HepG2 (cell line): ENCODE results near the gene SLC48A1. TPM values are rescaled to one million over a fixed set of nuclear protein-coding genes. Genes with fewer than 3 reads are reported as not detected.

Source experiments
- AHR ChIP-seq: IDR thresholded peaks from 2 replicates; pipeline ENCODE4 v1.6.1; 2018; ENCODE audit warnings: missing genetic modification reagents, missing compliant biosample characterization
- ASH2L ChIP-seq: fragments of 300-600, 200-600 bp; sonication (generic); IDR thresholded peaks from 2 replicates; pipeline ENCODE4 v1.7.0; 2017; ENCODE audit warnings: low read depth, mild to moderate bottlenecking, moderate library complexity, mixed read lengths, low read length; ENCODE audit not compliant: insufficient read length
- ATF1 ChIP-seq: IDR thresholded peaks from 2 replicates; pipeline ENCODE4 v1.6.1; 2016; ENCODE audit warnings: mild to moderate bottlenecking, control low read depth
- CENPBD1 ChIP-seq: sonication (generic); formaldehyde crosslinking; IDR thresholded peaks from 2 replicates; pipeline ENCODE4 v1.8.0; 2022; ENCODE audit warnings: missing genetic modification reagents, low read depth, mild to moderate bottlenecking, borderline replicate concordance
- HNF4G ChIP-seq, 2 experiments: sonication (generic) in 1 of 2; formaldehyde crosslinking in 1 of 2; IDR thresholded peaks; 2 replicates each; pipeline versions ENCODE4 v1.4.0 to v1.6.1; 2011 to 2020; ENCODE audit warnings: borderline replicate concordance in 2 of 2, low read depth in 2 of 2, mild to moderate bottlenecking in 2 of 2, low read length in 1 of 2, missing genetic modification reagents in 1 of 2, moderate library complexity in 1 of 2
- HOXA7 ChIP-seq: sonication (generic); formaldehyde crosslinking; IDR thresholded peaks from 2 replicates; pipeline ENCODE4 v1.8.1; 2022; ENCODE audit warnings: mild to moderate bottlenecking, missing genetic modification reagents, moderate library complexity
- KDM1A ChIP-seq: IDR thresholded peaks from 2 replicates; pipeline ENCODE4 v1.6.1; 2016; ENCODE audit warnings: missing compliant biosample characterization
- NFE2L2 ChIP-seq: fragments of 150-350 bp; IDR thresholded peaks from 2 replicates; pipeline ENCODE4 v1.6.1; 2014; ENCODE audit warnings: low read length
- POLR2G ChIP-seq: fragments of 200-400 bp; formaldehyde crosslinking; IDR thresholded peaks from 2 replicates; pipeline ENCODE4 v1.6.1; 2018; ENCODE audit warnings: mild to moderate bottlenecking, low read depth, low read length, moderate library complexity
- RFX1 ChIP-seq: fragments of 450-650 bp; IDR thresholded peaks from 2 replicates; pipeline ENCODE4 v1.6.1; 2017
- TCF12 ChIP-seq, 2 experiments: fragments of 450-650 bp in 1 of 2; sonication (generic) in 1 of 2; formaldehyde crosslinking in 1 of 2; IDR thresholded peaks; 2 replicates each; pipeline versions ENCODE4 v1.6.1 to v1.8.0; 2017 to 2022; ENCODE audit warnings: antibody characterized with exemption in 1 of 2, mild to moderate bottlenecking in 1 of 2, missing genetic modification reagents in 1 of 2, moderate library complexity in 1 of 2
- TEAD2 ChIP-seq: sonication (generic); formaldehyde crosslinking; IDR thresholded peaks from 2 replicates; pipeline ENCODE4 v1.9.0; 2021; ENCODE audit warnings: missing genetic modification reagents
- THYN1 ChIP-seq: sonication (generic); formaldehyde crosslinking; IDR thresholded peaks from 2 replicates; pipeline ENCODE4 v1.8.1; 2023; ENCODE audit warnings: low read depth, mild to moderate bottlenecking, moderate library complexity, missing genetic modification reagents, borderline replicate concordance
- ZBTB2 ChIP-seq: sonication (generic); formaldehyde crosslinking; IDR thresholded peaks from 2 replicates; pipeline ENCODE4 v1.8.0; 2022; ENCODE audit warnings: low read depth, missing genetic modification reagents
- ZBTB49 ChIP-seq: sonication (generic); formaldehyde crosslinking; IDR thresholded peaks from 2 replicates; pipeline ENCODE4 v1.4.0; 2020; ENCODE audit warnings: missing genetic modification reagents, borderline replicate concordance
- ZNF24 ChIP-seq: fragments of 450-650 bp; IDR thresholded peaks from 2 replicates; pipeline ENCODE4 v1.6.1; 2017; ENCODE audit warnings: antibody characterized with exemption, mild to moderate bottlenecking
- ZNF335 ChIP-seq: sonication (generic); formaldehyde crosslinking; IDR thresholded peaks from 2 replicates; pipeline ENCODE4 v1.4.0; 2020; ENCODE audit warnings: missing genetic modification reagents
- ZNF432 ChIP-seq: sonication (generic); formaldehyde crosslinking; IDR thresholded peaks from 2 replicates; pipeline ENCODE4 v1.5.0; 2020; ENCODE audit warnings: missing genetic modification reagents, mild to moderate bottlenecking, borderline replicate concordance
- ZNF788 ChIP-seq: sonication (generic); formaldehyde crosslinking; IDR thresholded peaks from 2 replicates; pipeline ENCODE4 v1.5.0; 2020; ENCODE audit warnings: mild to moderate bottlenecking, missing genetic modification reagents, borderline replicate concordance
- ZSCAN30 ChIP-seq: sonication (generic); formaldehyde crosslinking; IDR thresholded peaks from 2 replicates; pipeline ENCODE4 v1.5.0; 2020; ENCODE audit warnings: mild to moderate bottlenecking, missing genetic modification reagents
- polyA plus RNA-seq, 8 experiments: library from polyadenylated mRNA; depleted of rRNA in 3 of 8; stranded (reverse) in 7 of 8; unstranded in 1 of 8; fragments of >200 nt; fragmentation: Illumina TruSeq in 4 of 8; extraction: Trizol in 4 of 8; gene quantifications; 2 replicates each; pipeline versions ENCODE4 v1.2.1 to v1.2.3, GENCODE V29; 2011 to 2016; ENCODE audit warnings: low read depth in 4 of 8, missing spikeins in 1 of 8, mixed read lengths in 1 of 8; ENCODE audit not compliant: insufficient read depth in 1 of 8
- total RNA-seq, 5 experiments: library from RNA; depleted of rRNA; stranded (reverse); fragments of >200 nt; fragmentation: Illumina TruSeq; extraction: Trizol; gene quantifications; 2 replicates each; pipeline ENCODE4 v1.2.3, GENCODE V29; 2016; ENCODE audit warnings: low read depth in 1 of 5

The SLC48A1 gene
- total and polyA plus RNA-seq, 2 of the 13 experiments (the other 11 are each of a cell fraction or from before 2014, with no cell fraction given): 2.2 to 3.7 TPM

GRCh38 chr12:47742253-47742825, 30.7 kb upstream of the SLC48A1 start (continued):
- no peak for TF ChIP-seq TEAD2 (CRISPR knock-in tag)
- no peak for TF ChIP-seq CENPBD1 (CRISPR knock-in tag)
- no peak for TF ChIP-seq ZNF24
- peak; percentile 68; the same call in 1 of the 2 replicates for TF ChIP-seq KDM1A (CRISPR knock-in tag)
- TF ChIP-seq AHR (CRISPR knock-in tag): no peak
- no peak for TF ChIP-seq ZSCAN30 (CRISPR knock-in tag)
- 0 out of 2 replicates have a peak, but pooled peaks have one; percentile 27 for TF ChIP-seq ZNF788
- TF ChIP-seq ATF1 (CRISPR knock-in tag): no peak
- no peak for TF ChIP-seq NFE2L2
- no peak for TF ChIP-seq ZNF335
- TF ChIP-seq ZBTB2 (CRISPR knock-in tag): no peak
- no peak for TF ChIP-seq TCF12 (IDR thresholded peaks at IDR 0.05)
- TF ChIP-seq TCF12 (CRISPR knock-in tag; IDR thresholded peaks at IDR 0.05): no peak
- no peak for TF ChIP-seq ZNF432 (CRISPR knock-in tag)
- peak; percentile 97 for TF ChIP-seq HNF4G (IDR thresholded peaks at IDR 0.05; ENCODE audit: borderline replicate concordance, low read depth, low read length)
- TF ChIP-seq HNF4G (CRISPR knock-in tag; IDR thresholded peaks at IDR 0.05; ENCODE audit: borderline replicate concordance, low read depth): peak; percentile 78
- TF ChIP-seq HOXA7: no peak
- no peak for TF ChIP-seq THYN1 (CRISPR knock-in tag)
- TF ChIP-seq ZBTB49 (CRISPR knock-in tag): no peak
- TF ChIP-seq POLR2G: no peak
- TF ChIP-seq ASH2L: no peak
- no peak for TF ChIP-seq RFX1
- TF ChIP-seq, all 625 proteins: peak for 31
